Stimulated activated CD8-positive, alpha-beta memory T cell treated with anti-CD3 and anti-CD28 coated beads, Interleukin-7, amount 100 ng/mL, for 48 hours (primary cell): Measurements from ENCODE around the gene MYH15.

Experiments used
- DNase-seq, 2 donors: peaks; one replicate each; pipeline ENCODE4 v3.0.0-alpha.2; 2020; ENCODE audit warnings: low read depth in 1 of 2; ENCODE audit errors: extremely low read depth in 1 of 2

The MYH15 gene

DNA sequence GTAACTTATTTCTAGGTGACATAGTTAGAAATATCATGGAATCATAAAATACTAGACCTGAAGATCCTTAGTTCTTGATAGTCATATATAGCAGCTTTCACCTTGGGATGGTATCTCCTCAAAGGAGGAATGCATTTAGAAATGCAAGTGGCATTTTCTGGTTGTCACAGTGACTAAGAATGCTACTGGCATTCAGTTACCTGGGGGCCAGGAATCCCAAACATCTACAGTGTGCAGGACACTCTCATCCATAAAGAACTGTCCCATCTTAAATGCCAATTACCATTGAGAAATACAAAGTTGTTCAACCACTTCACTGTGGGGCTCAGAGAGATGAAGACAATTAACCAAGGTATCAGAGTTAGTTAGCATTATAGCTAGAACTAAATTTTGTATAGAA lies 36.7 kb downstream of the MYH15 start:
- no peak for DNase-seq

DNA sequence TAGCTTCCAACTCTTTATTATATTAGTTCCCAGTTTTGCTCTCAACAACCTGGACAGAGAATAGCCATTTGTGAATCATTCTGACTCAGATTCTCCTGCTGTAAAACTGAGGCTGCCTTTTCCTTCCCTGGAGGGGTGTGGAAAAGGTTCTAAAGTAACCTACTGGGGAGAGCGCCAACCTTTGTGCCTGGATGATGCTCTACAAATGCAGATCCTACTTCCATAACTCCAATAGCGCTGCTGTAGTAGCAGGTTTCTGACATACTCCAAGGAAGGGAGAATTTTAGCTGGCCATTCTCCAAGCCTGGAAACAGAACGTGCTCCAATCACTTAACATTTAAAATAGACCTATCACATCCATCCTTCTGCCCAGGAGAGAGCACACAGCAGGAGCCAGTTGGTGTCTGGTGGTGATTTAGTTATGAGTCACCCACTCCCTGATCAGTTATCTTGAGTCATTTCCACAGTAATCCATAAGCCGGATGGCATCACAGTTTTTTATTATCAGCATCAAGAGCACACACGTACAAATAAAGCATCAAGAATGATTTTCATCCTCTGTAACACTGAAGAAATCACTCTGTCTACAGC lies 38.3 kb downstream of the MYH15 start:
- DNase-seq: no peak

DNA sequence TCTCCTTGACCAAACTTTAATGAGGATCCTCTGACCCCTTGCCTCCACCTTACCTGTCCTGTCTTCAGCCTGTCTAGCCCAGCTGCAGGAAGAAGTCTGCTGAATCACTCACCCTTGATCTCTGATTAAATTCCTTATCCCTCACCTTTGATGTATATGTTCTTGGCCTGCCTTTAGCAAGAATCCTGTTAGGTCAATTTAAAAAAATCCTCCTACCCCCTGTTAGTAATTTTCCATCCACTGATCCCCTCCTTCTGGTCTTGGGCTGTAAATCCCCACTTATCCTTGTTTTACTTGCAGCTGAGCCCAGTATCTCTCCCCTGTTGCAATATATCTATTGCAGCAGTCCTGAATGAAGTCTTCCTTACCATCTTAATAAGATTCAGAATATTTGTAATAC lies 39.0 kb downstream of the MYH15 start:
- no peak for DNase-seq

DNA sequence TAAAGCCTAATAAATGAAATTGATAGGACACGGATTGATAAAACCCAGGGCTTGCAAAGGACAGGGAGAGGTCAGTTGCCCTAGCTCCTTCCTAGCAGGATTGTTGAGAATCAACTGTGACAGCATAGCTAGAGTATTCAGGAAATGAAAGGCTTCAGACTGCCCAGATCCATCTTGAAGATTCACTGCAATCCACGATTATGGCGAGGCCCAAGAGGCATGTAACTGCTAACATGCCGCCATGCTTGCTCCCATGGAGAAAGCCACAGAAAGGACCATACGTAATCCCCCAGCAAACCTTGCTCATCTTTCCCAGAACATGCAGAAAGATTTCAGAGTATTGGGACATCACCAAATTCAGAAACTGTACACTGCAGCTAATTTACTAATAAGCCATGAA lies 41.3 kb downstream of the MYH15 start:
- DNase-seq: no peak

DNA sequence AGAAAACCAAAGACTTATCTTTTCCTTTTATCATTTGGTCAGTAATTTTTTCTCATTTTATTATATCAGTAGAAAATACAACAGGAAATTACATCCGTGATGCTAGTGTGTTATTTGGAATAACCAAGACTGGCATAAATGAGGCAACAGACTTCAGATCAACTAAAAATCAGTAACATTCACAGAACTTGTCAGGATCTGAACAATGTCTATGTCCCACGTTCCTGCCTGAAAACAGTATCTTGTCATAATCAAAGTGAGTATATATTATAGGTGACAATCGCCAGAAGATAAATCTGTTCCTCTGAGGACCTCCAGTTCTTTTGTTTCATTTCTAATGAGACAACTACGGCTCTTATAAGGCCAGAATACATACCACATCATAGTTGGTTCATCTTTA lies 41.8 kb downstream of the MYH15 start:
- DNase-seq: no peak

DNA sequence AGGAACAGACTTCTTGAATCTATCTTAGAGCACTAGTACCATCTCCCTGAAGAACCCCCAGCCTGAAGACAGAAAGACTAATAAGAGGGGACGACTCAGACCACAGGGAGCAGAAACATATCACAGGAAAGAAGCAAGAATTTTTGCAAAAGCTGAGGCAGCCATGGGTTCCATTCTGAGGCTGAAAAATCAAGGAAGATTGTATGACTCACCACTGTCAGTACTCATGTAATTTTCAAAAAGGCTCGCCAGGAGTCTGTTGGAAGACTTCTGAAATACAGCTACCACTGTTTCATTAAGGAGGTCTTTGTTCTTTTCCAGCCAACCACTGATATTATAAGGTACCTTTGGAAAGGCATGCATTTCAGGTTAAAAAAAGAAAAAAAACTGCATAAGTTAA lies 47.5 kb downstream of the MYH15 start:
- DNase-seq: no peak

DNA sequence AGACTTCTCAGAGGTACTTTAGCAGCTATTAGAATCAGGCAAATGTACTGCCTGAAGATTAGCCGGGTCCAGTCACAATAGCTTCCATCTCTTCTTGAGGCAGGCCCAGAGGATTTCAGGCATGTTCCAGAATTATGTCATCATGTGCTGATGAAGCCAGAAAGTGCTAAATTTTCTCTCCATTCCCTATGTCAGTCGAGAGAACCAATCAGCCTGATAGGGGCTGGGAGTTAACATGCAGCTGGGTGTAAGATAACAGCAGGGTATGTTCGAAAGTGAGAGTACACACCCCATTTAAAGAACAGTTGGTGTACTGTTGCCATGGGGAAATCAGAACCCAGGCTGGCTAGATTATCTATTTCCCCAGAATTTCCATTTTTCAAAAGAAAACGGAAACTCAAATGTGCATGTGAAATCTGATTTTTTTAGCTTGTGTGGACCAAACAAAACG lies 48.7 kb downstream of the MYH15 start:
- DNase-seq: no peak

DNA sequence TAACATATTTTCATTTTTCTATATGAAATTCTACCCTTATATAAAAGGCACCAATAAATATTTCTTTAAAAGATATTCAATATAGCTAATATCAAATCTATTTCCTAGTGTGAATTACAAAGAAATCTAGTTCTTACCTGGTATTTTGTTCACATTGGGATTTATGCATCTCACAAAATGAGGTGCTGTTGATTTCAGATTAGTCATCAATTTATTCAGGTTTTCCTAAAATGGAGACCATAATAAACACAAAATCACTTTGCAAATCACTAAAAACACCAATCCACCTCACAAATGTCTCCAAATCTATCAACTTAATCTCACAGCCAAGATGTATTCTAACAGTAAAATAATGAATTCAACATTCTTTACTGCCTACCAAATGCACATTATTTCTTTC lies 51.2 kb downstream of the MYH15 start:
- no peak for DNase-seq

DNA sequence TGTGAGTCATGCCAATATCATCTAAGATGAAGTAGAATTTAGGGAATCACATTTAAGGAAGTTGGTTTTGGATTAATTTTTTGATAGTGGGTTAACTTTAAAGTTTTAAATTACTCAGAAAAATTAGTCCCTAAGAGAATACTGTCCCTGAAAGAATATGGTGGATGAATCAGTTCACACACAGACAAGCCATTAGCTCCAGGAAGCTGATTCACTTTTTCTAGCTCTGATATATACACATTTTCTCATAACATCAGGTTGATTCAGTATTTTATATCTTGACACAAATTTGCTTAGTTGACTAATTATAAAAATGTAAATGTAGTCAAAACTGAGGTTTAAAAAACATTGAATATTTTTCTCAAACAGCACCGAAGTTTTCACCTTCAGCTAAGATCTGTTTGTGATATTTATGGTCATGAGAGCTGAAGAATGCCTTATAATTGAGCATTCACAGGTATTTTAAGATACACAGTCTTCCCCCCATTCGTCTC lies 55.1 kb downstream of the MYH15 start:
- DNase-seq: no peak

DNA sequence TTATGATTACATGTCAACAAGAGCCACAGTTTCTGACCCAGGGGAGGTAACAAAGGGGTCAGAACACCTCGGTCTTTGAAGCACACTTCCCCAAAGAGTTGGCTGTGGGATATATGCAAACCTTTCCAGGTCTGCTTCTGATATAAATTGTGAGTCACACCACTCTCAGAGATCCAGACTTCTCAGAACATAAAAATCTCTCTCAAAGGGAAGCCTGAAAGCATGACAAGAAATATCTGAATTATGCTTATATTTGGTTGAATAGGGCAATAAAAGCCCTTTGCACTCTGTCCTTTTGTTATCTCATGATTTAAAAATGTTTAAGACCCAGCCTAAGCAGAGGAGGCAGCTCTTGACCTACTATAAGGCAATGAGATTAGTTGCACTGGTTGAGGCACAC lies 56.8 kb downstream of the MYH15 start:
- DNase-seq: no peak

DNA sequence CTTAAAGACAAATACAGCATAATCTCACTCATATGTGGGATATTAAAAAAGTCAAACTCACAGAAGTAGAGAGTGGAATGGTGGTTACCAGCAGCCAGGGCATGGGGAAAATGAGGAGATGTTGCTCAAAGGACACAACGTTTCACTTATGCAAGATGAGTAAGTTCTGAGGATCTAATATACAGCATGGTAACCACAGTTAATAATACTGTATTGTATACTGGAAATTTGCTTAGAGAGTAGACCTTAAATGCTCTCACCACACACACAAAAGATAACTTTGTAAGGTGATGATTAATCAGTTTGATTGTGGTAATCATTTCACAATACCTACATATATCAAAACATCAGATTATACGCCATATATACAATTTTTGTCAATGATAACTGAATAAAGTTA lies 60.0 kb downstream of the MYH15 start:
- DNase-seq: no peak

DNA sequence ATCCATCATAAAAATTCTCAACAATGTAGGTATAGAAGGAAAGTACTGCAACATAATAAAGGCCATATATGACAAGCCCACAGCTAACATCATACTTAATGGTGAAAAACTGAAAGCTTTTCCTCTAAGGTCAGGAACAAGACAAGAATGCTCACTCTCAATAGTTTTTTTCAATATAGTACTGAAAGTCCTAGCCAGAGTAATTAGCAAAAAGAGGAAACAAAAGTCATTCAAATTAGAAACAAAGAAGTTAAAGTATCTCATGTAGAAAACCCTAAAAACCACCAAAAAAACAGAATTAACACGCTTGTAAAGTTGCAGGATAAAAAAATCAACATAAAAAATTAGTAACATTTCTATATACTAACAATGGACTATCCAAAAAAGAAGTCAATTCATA lies 61.8 kb downstream of the MYH15 start:
- DNase-seq: no peak

DNA sequence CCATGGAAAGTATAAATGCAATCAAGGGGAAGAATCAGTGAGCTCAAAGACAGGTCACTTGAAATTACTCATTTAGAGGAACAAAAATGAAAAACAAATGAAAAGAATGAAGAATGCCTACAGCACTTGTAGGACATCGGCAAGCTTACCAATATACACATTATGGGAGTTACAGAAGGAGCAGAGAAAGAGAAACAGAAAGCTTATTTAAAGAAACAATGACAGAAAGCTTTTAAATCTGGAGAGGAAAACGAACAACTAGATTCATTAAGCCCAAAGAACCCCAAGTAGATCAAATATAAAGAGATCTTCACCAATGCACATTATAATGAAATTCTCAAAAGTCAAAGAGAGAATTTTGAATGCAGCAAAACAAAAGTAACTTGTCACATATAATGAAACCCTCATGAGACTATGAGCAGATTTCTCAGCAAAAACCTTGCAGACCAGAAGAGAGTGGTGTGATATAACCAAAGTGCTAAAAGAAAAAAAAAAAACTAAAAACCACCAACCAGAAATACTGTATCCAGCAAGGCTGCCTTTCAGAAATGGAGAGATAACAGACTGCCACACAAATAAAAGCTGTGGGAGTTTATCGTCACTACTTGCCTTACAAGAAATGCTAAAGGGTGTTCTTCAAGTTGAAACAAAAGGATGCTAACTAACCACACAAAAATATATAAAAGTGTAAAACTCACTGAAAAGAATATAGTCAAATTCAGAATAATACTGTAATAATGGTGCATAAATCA lies 63.1 kb downstream of the MYH15 start:
- DNase-seq: no peak

DNA sequence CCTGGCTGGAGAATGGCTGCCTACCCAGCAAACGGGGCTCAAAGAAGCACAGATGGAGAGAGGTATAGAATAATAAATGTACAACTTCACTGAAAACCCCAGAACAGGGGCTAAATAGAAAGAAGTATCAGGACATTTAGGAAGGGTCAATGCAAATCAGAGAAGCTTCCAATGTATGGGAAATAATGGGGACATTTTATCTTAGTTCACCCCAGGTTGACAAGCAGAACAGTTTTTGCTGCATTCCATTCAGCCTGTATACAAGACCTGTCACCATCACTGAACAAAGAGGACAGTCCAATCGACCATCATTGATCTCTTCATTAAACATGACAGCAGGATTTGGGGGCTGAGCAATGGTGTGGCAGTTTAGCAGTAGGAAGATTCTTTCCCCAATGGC lies 68.1 kb downstream of the MYH15 start:
- DNase-seq: no peak

DNA sequence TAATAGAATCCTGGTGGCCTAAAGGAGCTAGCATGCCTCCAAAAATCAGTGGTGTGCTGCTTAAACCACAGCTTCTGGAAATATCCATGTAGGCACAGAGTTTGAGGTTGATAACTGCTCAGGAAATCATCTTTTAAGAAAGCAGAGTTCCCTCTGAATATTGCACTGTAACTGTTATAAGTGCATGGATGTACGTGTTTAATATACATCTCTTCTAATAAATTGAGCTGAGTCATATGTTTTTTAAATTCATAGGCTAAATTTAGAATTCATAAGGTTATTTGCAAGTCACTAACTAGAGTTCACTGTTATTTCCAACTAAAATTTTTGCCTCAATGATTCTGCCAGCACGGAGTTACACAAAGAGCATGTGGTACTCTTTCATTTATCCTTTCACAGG lies 68.9 kb downstream of the MYH15 start:
- DNase-seq: no peak

DNA sequence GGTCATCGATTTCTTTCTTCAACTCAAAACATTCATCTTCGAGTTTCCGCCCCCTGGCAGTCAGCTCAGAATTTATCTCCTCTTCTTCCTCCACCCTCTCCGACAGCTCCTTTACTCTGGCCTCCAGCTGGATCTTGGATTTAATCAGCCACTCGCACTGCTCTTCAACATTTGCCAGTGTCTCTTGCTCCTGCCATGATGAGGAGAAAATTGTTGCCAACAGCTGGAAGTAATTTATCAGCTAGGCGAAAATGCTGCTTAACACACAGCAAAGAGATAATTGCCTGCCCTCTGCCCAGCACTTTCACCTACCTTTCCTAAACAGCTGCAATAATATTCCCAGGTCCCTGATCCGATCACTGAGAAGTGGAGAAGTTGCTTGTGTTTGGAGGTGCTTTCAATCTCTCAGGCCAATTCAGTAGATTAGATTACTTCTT lies 69.3 kb downstream of the MYH15 start:
- no peak for DNase-seq

DNA sequence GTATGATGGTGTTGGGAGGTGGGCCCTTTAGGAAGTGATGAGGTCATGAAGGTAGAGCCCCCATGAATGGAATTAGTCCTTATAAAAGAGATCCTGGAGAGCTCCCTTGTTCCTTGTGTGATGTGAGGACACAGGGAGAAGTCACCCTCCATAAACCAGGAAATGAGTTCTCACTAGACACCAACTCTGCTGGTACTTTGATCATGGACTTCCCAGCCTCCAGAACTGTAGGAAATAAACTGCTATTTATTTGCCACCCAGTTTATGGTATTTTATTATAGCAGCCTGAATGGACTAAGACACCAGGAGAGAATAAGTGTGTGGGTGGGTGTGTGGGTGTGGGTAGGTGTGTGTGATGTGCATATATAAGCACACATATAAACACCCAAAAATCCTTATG lies 71.9 kb downstream of the MYH15 start:
- DNase-seq: no peak

DNA sequence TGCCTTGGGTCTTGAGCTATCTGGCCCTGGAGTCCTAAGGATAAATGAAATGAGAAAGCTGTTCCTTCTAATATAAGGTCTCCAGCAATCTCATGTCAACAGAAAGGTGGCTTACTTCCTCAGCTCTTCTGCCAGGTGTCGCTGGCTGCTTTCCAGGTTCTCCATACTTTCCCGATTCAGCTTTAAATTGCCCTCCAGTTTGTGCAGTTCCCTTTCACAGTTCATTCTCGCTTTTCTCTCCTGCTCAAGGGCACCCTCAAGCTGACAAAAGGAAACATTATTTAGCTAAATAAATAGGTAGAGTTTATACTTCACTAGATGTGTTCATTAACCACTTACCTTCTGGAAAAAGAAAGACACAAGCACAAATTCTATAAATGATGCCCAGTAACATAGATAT lies 73.0 kb downstream of the MYH15 start:
- no peak for DNase-seq

DNA sequence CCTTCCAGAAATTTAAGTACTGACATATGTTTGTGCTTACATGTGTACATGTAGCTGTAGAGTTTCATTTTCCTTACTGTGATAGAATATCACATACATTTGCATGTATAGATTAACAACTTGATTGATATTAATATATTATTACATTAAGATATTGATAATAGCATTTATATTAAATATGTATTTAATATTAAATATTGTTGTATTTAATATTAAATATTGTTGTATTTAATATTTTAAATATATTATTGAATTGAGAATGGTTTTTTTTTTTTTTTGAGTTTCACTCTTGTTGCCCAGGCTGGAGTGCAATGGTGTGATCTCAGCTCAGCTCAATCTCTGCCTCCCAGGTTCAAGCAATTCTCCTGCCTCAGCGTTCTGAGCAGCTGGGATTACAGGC lies 76.5 kb downstream of the MYH15 start:
- no peak for DNase-seq

DNA sequence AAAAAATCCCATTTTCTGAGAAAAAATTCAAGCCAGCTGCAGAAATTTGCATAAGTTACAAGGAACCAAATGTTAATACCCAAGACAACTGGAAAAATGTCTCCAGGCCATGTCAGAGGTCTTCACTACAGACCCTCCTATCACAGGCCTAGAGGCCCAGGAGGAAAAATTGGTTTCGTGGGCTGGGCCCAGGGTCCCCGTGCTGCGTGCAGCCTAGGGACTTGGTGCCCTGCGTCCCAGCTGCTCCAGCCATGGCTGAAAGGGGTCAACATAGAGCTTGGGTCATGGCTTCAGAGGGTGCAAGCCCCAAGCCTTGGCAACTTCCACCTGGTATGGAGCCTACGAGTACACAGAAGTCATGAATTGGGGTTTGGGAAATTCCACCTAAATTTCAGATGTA lies 78.0 kb downstream of the MYH15 start:
- no peak for DNase-seq

DNA sequence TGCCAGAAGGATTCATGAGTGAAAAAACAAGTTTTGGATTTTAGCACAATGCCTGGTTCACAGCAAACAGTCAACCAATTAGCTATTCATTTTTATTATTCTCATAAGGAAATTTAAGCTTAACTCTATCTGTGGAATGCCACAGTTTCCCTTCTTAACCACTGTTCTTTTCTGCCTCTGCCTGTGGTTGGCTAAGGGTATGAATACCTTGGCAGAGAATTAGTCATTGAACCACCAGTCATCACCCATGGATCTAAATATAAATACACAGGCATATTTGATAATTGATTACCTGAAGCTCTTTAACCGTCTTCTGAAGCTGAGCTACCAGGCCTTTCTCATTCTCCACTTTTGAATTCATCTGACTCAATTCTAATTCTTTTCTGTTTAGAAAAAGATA lies 79.9 kb downstream of the MYH15 start:
- DNase-seq: no peak

DNA sequence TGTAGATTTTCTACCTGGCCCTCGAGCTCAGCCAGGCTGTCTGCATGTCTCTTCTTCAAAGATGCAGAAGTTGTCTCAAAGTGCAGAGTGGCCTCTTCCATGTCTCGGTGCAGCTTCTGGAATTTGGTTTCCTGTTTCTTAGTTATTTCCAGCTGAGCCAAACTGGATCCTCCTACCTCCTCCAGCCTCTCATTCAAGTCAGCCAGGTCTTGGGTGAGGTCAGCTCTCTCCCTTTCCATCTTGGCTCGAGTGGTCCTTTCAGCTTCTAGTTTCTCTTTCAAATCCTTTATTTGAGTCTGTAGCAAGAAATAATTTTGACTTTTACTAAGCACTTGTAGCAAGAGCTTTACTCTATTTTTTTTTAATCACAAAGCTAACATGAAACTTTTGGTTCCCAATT lies 81.8 kb downstream of the MYH15 start:
- no peak for DNase-seq

DNA sequence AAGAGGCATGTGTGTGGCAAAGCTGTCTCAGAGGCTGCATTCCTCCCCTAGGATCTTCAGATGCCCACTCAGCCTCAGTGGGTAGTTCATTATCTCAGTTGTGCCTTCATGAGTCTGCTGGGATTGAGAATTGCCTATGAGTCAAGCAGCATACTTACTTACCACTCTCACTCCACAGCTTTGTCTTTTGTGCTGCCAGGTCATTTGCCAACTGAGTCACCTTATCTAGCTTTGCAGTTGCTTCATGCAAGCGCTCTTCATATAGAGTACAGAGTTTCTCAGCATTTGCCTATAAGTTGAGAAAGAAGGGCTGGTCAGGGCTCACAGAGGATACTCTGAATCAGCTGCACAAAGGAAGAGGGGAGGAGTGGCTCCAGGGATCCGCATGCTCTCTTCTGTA lies 89.5 kb downstream of the MYH15 start:
- DNase-seq: peak in 1 of 2 donors; percentile 10
